Breast epithelium (tissue), 3 donors: ENCODE data around the gene RPIA.

Experiments used
- CTCF ChIP-seq, 3 donors: fragments of 450-650 bp; IDR thresholded peaks; one replicate each; pipeline ENCODE4 v1.5.1; 2016 to 2017; ENCODE audit warnings: antibody characterized with exemption in 3 of 3, mild to moderate bottlenecking in 3 of 3, moderate library complexity in 3 of 3
- POLR2A ChIP-seq: fragments of 450-650 bp; IDR thresholded peaks from one replicate; pipeline ENCODE4 v1.6.1; 2016; ENCODE audit warnings: antibody characterized with exemption, mild to moderate bottlenecking, moderate library complexity
- POLR2AphosphoS5 ChIP-seq, 3 donors: sonication (generic); formaldehyde crosslinking; IDR thresholded peaks; one replicate each; pipeline ENCODE4 v1.6.1; 2017; ENCODE audit warnings: antibody characterized with exemption in 3 of 3

- no peak for TF ChIP-seq CTCF (IDR thresholded peaks at IDR 0.05)
- TF ChIP-seq POLR2AphosphoS5 (IDR thresholded peaks at IDR 0.05), result no peak
- TF ChIP-seq POLR2A, result no peak
Observed at GRCh38 chr2:88735133-88735532, 43.7 kb downstream of the RPIA start.
